NB4 (cell line): ENCODE measurements around the gene BPIFB6.

Experiments used
- DNase-seq: peaks from one replicate; pipeline ENCODE4 v3.0.0; 2010; ENCODE audit warnings: low read depth
- H3K4me3 ChIP-seq: one replicate; pipeline ENCODE4 v1.5.1; 2011; ENCODE audit warnings: mild to moderate bottlenecking, low read depth, low read length, moderate library complexity
- CTCF ChIP-seq: IDR thresholded peaks from one replicate; pipeline ENCODE4 v1.5.1; 2012; ENCODE audit warnings: low read depth, low read length
- MAX ChIP-seq: IDR thresholded peaks from 2 replicates; pipeline ENCODE4 v1.6.1; 2011; ENCODE audit warnings: low read depth, low read length
- MYC ChIP-seq: IDR thresholded peaks from 2 replicates; pipeline ENCODE4 v1.6.1; 2011; ENCODE audit warnings: low read depth, low read length
- POLR2A ChIP-seq: IDR thresholded peaks from 2 replicates; pipeline ENCODE4 v1.6.1; 2011; ENCODE audit warnings: mild to moderate bottlenecking; ENCODE audit not compliant: insufficient read length; ENCODE audit errors: extremely low read depth

Gene BPIFB6

GRCh38 chr20:33010133-33010504, 21.3 kb upstream of the BPIFB6 start:
- no peak overlapping the region for H3K4me3 ChIP-seq
- TF ChIP-seq CTCF, result no peak
- no peak for TF ChIP-seq MAX
- TF ChIP-seq POLR2A, result no peak
- no peak for TF ChIP-seq MYC
- no peak for DNase-seq

GRCh38 chr20:33010674-33011449, 20.6 kb upstream of the BPIFB6 start:
- no peak for DNase-seq
- H3K4me3 ChIP-seq, result no peak overlapping the region
- TF ChIP-seq MAX (no peak), POLR2A (no peak), MYC (no peak)

GRCh38 chr20:33012327-33013189, 18.9 kb upstream of the BPIFB6 start:
- TF ChIP-seq MYC (no peak), POLR2A (no peak), MAX (no peak)
- DNase-seq, result no peak
- no peak overlapping the region for H3K4me3 ChIP-seq

GRCh38 chr20:33013701-33014326, 17.6 kb upstream of the BPIFB6 start:
- H3K4me3 ChIP-seq, result no peak overlapping the region
- no peak for DNase-seq
- no peak for TF ChIP-seq CTCF

- no peak overlapping the region for H3K4me3 ChIP-seq
- DNase-seq, result peak; percentile 42
- TF ChIP-seq POLR2A, result no peak
- TF ChIP-seq MAX, result peak; percentile 50; the same call in 1 of the 2 replicates
Observed at GRCh38 chr20:33014336-33015113, 16.9 kb upstream of the BPIFB6 start.

- TF ChIP-seq CTCF (no peak), MAX (no peak), MYC (no peak), POLR2A (no peak)
- H3K4me3 ChIP-seq, result no peak overlapping the region
- DNase-seq, result peak; percentile 20
Observed at GRCh38 chr20:33015114-33015484, 16.3 kb upstream of the BPIFB6 start.
